Fibroblast of villous mesenchyme (primary cell): ENCODE data around the gene HDGF. TPM values are rescaled to one million over a fixed set of nuclear protein-coding genes. Genes with fewer than 3 reads are reported as not detected.
"Not testable (repeated sequence)": the region's sequence is repeated elsewhere in the genome, so short reads cannot be mapped to it uniquely, and the experiment has no call there.

Source experiments
- DNase-seq: peaks from one replicate; pipeline ENCODE4 v3.0.0-alpha.2; 2010; ENCODE audit warnings: low read depth
- H3K4me3 ChIP-seq: 2 replicates; pipeline ENCODE4 v1.5.1; 2011; ENCODE audit warnings: low read depth, mild to moderate bottlenecking, low read length
- total RNA-seq: library from RNA; depleted of rRNA; stranded (reverse); fragments of >200 nt; gene quantifications from 2 replicates; pipeline ENCODE4 v1.2.3, GENCODE V29; 2012
- TF ChIP-seq, protein P1 (sequence below): IDR thresholded peaks from 2 replicates; pipeline ENCODE4 v1.5.1; 2012; ENCODE audit warnings: low read depth, mild to moderate bottlenecking, low read length; ENCODE audit not compliant: insufficient read depth

HDGF gene
- total RNA-seq, 1 donor, result 196 TPM

DNA sequence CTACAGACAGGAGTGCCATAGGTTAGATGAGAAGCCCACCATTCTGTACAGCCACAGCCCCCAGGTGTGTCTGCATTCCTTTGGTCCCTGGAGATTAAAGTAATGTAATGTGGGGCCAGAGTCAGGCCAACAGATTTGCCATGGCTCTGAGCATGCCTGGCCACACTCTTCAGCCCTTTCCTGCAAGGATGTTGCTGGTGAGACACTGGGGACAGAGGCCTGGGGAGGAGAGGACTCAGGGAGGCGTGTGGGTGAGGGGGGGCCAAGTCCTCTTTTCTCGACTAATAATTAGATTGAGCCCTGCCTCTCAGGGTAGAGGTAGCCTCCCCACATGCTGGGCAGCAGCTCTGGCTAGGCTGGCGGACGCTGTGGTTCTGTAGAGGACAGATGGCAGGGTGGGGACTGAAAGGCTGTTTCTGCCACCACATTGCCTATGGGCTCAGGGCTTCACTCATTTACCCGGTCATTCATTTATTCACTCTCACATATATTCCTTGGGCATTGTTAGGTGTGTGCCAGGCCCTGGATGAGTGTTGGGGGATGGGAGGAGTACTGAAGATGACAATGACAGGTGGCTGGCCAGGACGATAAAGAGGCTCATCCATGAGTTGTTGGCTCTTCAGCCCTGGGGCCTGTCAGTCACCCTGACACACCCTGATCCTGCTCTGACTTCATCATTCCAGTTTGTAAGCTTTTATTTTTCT lies 8.8 kb upstream of the HDGF start:
- DNase-seq, result no peak
- no peak overlapping the region for H3K4me3 ChIP-seq
- TF ChIP-seq, protein P1, sequence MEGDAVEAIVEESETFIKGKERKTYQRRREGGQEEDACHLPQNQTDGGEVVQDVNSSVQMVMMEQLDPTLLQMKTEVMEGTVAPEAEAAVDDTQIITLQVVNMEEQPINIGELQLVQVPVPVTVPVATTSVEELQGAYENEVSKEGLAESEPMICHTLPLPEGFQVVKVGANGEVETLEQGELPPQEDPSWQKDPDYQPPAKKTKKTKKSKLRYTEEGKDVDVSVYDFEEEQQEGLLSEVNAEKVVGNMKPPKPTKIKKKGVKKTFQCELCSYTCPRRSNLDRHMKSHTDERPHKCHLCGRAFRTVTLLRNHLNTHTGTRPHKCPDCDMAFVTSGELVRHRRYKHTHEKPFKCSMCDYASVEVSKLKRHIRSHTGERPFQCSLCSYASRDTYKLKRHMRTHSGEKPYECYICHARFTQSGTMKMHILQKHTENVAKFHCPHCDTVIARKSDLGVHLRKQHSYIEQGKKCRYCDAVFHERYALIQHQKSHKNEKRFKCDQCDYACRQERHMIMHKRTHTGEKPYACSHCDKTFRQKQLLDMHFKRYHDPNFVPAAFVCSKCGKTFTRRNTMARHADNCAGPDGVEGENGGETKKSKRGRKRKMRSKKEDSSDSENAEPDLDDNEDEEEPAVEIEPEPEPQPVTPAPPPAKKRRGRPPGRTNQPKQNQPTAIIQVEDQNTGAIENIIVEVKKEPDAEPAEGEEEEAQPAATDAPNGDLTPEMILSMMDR, result no peak

DNA sequence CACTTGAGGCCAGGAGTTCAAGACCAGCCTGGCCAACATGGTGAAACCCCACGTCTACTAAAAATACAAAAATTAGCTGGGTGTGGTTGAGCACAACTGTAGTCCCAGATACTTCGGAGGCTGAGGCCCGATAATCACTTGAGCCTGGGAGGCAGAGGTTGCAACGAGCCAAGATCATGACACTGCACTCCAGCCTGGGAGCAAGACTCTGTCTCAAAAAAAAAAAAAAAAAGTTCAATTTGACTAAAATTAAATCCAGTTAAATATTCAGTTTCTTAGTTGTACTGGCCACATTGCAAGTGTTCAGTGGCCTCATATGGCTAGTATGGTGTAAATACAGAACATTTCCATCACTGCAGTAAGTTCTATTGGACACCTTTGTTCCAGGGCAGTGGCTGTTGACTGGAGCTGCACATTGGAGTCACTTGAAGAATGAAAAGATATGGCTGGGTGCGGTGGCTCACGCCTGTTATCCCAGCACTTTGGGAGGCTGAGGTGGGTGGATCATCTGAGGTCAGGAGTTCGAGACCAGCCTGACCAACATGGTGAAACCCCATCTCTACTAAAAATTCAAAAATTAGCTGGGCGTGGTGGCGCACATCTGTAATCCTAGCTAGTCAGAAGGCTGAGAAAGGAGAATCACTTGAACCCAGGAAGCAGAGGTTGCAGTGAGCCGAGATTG lies 6.2 kb upstream of the HDGF start:
- not testable (repeated sequence) for H3K4me3 ChIP-seq, DNase-seq

DNA sequence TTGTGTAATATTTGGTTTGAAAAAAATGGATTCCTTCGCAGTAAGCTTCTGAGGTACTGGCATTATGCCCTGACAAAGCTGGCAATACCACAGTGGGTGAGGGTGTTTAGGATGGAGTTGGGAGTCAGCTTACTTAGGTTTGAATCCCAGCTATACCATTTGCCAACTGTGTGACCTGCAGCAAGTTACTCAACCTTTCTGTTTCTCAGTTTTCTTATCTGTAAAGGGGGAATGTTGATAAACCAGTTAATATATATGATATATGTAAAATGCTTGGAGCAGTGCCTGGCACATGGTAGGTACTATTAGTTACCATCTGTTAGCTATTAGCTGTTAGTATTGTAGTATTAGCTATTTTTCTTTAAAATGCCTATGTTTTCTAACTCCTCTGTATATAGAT lies 4.9 kb upstream of the HDGF start:
- no peak overlapping the region for H3K4me3 ChIP-seq
- no peak for DNase-seq
- TF ChIP-seq, protein P1, result no peak

DNA sequence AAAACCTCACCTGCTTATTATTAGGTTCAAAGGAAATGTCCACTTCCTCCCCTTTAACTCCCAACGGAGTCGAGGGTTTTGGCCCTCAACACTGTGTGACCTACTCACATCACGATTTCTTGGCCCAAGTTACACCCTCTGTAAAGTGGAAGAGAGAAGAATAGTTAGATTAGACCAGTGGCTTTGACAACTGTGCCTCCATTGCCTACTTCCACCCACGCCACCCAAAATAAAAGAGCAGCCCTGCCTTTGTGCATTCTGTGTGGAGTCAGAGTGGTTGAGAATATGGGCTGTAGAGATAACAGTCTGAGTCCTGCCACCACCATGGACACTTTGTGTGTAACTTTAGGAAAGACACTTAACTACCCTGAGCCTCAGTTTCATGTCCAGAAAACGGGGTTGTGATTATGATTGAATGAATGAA lies 4.1 kb upstream of the HDGF start:
- TF ChIP-seq, protein P1, result no peak
- no peak overlapping the region for H3K4me3 ChIP-seq
- DNase-seq, result no peak

DNA sequence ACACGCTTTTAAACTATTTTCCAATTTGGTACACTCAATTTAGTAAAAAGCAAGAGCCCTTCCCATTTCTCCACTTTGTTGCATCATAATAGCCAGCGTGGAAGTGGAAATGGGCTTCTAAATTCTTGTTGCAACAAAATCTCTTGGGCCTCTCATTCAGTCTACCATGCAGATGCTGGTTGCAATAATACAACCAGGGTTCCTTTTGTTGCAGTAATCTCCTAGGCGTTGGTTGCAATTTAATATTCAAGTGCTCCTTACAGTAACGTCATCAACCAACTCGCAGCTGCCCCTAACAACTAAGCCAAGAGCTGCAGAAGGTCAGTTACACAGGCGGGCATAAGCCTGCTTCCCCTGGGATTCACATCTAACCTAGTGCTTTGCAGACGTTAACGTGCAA lies 2.7 kb upstream of the HDGF start:
- H3K4me3 ChIP-seq, result no peak overlapping the region
- TF ChIP-seq, protein P1, result no peak
- DNase-seq, result no peak

DNA sequence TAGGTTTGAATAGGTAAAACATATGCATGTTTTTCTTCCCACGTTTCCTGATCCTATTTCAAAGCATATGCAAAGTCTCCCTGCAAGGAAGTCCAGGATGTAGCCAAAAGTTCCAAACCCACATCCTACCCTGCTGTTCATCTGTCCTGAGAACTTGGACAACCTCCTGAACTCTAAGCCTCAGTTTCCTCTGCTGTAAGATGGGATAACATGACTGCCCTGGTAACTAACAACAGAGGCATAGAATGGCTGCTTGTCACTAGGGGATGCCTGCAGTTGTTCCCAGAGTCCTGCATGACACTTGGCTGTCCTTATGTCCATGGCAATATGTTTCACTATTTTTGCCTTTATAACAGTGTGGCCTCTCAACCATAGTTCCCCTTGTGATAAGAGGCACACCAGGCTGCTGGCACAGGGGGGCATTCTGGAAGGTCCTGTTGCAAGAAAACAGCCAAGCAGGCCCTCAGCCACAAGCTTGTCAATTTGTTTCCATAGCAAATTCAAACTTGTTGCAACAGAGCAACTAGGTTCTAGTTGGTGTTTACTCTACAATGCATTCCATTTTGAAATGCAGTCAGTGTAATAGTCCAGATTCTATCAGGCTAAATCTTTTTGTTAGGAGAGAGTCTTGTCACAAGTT lies 1.5 kb upstream of the HDGF start:
- peak overlapping the region; percentile 87 for H3K4me3 ChIP-seq
- TF ChIP-seq, protein P1, result no peak
- DNase-seq, result peak; percentile 59

DNA sequence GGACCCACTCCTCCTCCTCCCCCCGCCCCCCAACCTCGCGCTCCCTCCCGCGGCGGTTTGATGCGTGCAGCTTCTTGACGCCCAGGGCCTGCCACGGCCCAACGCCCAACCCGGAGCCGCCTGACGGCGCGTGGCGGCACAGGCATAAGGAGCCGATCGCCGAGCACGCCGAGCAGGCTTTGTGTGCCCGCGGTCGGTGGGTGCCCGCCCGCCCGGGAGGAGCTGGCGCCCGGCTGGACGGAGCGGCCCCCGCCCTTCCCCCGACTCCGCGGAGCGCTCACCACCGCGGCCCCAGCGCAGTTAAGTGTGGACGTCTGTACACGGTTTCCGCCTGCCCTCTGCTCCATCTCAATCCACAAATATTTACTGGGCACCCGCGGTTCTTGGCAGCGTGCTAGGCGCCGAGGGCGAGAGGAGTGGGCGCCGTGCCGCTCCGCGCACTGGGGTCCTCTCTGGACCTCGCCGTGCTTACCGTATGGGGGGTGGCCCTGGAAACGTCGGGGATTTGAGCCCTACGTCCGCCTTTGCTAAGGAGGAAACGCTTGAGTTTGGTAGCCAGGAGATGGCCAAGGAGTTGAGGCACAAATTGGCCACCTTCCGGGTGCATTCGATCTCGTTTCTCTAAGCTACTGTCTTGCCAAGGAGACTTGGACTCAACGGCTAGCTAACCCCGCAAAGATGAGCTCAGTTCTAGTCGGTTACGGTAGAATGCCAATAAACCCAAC lies 444 bp upstream of the HDGF start:
- peak; percentile 97 for DNase-seq
- peak overlapping the region; percentile 87 for H3K4me3 ChIP-seq
- TF ChIP-seq, protein P1, result no peak
